Type B pancreatic cell (in vitro differentiated cells): Measurements from ENCODE around the gene NCOA7. TPM values are rescaled to one million over a fixed set of nuclear protein-coding genes. Genes with fewer than 3 reads are reported as not detected.
A peak's percentile ranks its signal among the peaks of the same experiment; 100 is the strongest.

Source experiments
- DNase-seq: peaks from one replicate; pipeline ENCODE4 v3.0.0; 2021; ENCODE audit warnings: mixed read lengths; ENCODE audit not compliant: unreplicated experiment; ENCODE audit errors: extremely low spot score
- H3K27ac Mint-ChIP-seq: 2 replicates; pipeline ENCODE4 v1.8.0; 2021; ENCODE audit warnings: mild to moderate bottlenecking, mixed read lengths
- H3K27me3 Mint-ChIP-seq: 2 replicates; pipeline ENCODE4 v1.8.0; 2021; ENCODE audit warnings: mixed read lengths
- H3K36me3 Mint-ChIP-seq: 2 replicates; pipeline ENCODE4 v1.8.0; 2021; ENCODE audit warnings: mixed read lengths
- H3K4me1 Mint-ChIP-seq: one replicate; pipeline ENCODE4 v1.8.0; 2021; ENCODE audit warnings: mixed read lengths; ENCODE audit not compliant: unreplicated experiment
- H3K4me3 Mint-ChIP-seq: 2 replicates; pipeline ENCODE4 v1.8.0; 2021; ENCODE audit warnings: mild to moderate bottlenecking, mixed read lengths
- H3K9me3 Mint-ChIP-seq: 2 replicates; pipeline ENCODE4 v1.8.0; 2021; ENCODE audit warnings: mixed read lengths
- CTCF ChIP-seq: fragments of 200-600 bp; sonication (generic); conservative IDR thresholded peaks from 2 replicates; pipeline ENCODE4 v1.5.0; 2021; ENCODE audit warnings: antibody characterized with exemption, mild to moderate bottlenecking
- total RNA-seq: library from RNA; stranded (reverse); gene quantifications from 2 replicates; pipeline ENCODE4 v1.2.1, GENCODE V29; 2021; ENCODE audit warnings: low replicate concordance

NCOA7 gene
- total RNA-seq, 1 donor from 2014 or later, result 29.9 TPM

DNA sequence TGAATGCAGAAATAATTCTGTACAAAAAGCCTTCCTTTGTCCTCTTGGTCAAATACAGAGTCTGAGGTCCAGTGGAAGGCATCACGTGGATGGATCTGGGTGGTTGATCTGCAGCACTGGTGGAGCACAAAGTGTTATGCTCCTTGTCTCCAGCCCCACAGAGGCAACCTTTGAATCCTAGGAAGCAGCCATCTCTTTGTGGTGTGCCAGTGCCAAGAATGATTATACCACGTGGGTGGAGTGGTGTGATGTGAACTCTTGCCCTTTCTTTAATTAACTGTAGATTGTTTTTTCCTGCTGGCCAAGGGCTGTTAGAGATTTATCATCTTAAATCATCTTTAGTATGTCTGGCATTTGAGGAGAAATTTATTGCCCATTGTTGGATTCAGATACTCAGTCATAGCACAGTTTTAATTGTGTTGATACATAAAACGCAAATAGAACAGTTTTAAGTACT is 31.1 kb downstream of the NCOA7 start:
- Mint-ChIP-seq H3K36me3 (peaks cover 2% of the 10 kb centered on the region), H3K27ac (peak overlapping the region; percentile 17), H3K27me3 (no peaks in the 10 kb centered on the region), H3K4me1 (peaks cover 29% of the 10 kb centered on the region), H3K4me3 (no peak overlapping the region), H3K9me3 (no peaks in the 10 kb centered on the region)
- TF ChIP-seq CTCF, result no peak
- no peak for DNase-seq

DNA sequence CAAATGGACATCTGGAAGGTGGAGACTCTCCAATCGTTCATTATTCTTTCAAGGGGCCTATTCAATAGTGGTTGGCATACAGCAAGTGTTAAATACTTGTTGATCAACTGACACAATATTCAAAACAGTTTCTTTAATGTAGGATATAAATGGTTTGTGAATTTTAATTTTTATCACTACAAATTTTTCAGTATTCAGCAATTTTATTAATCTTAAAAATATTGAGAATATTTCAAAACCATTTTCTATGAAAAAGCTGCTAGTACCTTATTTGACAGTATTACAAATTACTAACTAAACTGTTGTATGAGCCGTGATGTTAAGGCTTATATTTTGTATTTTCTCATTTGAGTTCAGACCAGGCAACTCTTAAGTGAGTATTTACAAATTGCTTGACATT is 32.4 kb downstream of the NCOA7 start:
- H3K4me1 Mint-ChIP-seq, result peaks cover 24% of the 10 kb centered on the region
- no peak overlapping the region for H3K4me3 Mint-ChIP-seq
- no peaks in the 10 kb centered on the region for H3K36me3 Mint-ChIP-seq
- DNase-seq, result no peak
- TF ChIP-seq CTCF, result no peak
- no peaks in the 10 kb centered on the region for H3K9me3 Mint-ChIP-seq
- no peaks in the 10 kb centered on the region for H3K27me3 Mint-ChIP-seq
- H3K27ac Mint-ChIP-seq, result no peak overlapping the region

- Mint-ChIP-seq H3K4me1 (peaks cover 7% of the 10 kb centered on the region), H3K27me3 (no peaks in the 10 kb centered on the region), H3K36me3 (no peaks in the 10 kb centered on the region), H3K9me3 (no peaks in the 10 kb centered on the region), H3K4me3 (no peak overlapping the region), H3K27ac (no peak overlapping the region)
- no peak for DNase-seq
- no peak for TF ChIP-seq CTCF
Measured at GRCh38 chr6:125824946-125825771, 34.4 kb downstream of the NCOA7 start.

DNA sequence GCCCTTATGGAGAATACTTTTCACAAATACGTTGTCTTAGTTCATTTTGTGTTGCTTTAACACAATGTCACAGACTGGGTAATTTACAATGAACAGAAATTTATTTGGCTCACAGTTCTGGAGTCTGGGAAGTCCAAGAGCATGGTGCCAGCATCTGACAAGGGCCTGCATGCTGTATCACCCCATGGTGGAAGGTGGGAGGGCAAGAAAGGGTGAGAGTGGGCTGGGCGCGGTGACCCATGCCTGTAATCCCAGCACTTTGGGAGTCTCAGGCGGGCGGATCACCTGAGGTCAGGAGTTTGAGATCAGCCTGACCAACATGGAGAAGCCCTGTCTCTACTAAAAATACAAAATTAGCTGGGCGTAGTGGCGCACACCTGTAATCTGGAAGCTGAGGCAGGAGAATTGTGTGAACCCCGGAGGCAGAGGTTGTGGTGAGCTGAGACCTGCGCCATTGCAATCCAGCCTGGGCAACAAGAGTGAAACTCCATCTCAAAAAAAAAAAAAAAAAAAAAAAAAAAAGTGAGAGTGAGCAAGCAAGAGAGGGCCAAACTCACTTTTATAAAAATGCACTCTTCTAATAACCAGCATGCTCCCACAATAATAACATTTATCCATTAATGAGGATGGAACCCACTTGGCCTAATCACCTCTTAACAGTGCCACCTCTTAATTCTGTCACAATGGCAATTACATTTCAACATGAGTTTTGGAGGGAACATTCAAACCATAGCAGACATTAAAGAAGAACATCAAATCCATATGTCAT is 36.1 kb downstream of the NCOA7 start:
- no peak overlapping the region for H3K27ac Mint-ChIP-seq

DNA sequence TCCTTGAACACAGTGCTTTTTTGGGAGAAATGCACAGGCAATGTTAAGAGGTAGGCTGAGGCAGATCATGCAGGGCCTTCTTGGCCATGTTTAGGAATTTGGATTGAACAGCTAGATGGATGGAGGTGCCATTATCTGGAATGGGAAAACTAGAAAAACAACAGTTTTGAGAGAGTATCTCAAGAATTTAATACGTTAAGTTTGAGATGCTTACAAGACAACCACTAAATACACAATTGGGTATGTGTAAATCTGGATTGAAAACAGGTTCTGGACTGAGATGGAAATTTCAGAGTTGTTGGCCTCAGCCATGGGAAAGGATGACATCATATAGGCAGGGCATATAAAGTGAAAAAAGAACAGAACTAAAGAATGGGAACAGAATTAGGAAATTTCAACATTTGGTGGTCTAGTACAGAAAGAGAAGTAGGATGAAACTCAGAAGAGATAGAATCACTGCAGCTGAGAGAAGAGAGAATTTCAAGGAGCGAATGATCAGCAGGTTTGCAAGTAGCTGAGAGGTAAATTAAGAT is 37.1 kb downstream of the NCOA7 start:
- H3K27ac Mint-ChIP-seq, result no peak overlapping the region
- no peak for DNase-seq
- H3K27me3 Mint-ChIP-seq, result no peaks in the 10 kb centered on the region
- no peaks in the 10 kb centered on the region for H3K4me1 Mint-ChIP-seq
- H3K9me3 Mint-ChIP-seq, result no peaks in the 10 kb centered on the region
- no peak overlapping the region for H3K4me3 Mint-ChIP-seq
- no peak for TF ChIP-seq CTCF
- H3K36me3 Mint-ChIP-seq, result no peaks in the 10 kb centered on the region

More for the DNA sequence above, 36.1 kb downstream of the NCOA7 start:
- TF ChIP-seq CTCF, result no peak
- H3K36me3 Mint-ChIP-seq, result no peaks in the 10 kb centered on the region
- H3K27me3 Mint-ChIP-seq, result no peaks in the 10 kb centered on the region
- H3K9me3 Mint-ChIP-seq, result no peaks in the 10 kb centered on the region
- no peaks in the 10 kb centered on the region for H3K4me1 Mint-ChIP-seq
- no peak for DNase-seq
- no peak overlapping the region for H3K4me3 Mint-ChIP-seq
